Activated T-cell treated with anti-CD3 and anti-CD28 coated beads for 48 hours (primary cell): Measurements from ENCODE around the gene HIP1R.

Source experiments
- DNase-seq: peaks from one replicate; pipeline ENCODE4 v3.0.0-alpha.2; 2020; ENCODE audit warnings: low read depth

Gene HIP1R

GRCh38 chr12:122830517-122831214 lies 4.6 kb upstream of the HIP1R start:
- no peak for DNase-seq

GRCh38 chr12:122834104-122834920 lies 945 bp upstream of the HIP1R start:
- DNase-seq = no peak

DNA sequence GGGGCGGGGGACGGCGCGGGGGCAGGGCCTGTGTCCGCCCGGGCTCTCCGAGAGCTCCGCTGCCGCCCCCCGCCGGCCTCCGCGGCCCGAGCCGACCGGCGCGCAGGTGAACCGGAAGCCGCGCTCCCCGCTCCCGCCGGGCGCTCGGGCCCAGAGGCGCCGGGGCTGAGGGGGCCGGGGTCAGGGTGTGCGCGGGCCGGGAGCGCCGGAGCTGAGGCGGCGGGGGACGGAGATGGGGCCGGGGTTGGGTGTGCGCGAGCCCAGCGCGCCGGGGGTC lies 431 bp downstream of the HIP1R start:
- peak; percentile 20 for DNase-seq

- DNase-seq = peak; percentile 22
These were observed 1.0 kb downstream of the HIP1R start for GRCh38 chr12:122836027-122836921.

GRCh38 chr12:122837306-122838265 lies 2.3 kb downstream of the HIP1R start:
- no peak for DNase-seq

DNA sequence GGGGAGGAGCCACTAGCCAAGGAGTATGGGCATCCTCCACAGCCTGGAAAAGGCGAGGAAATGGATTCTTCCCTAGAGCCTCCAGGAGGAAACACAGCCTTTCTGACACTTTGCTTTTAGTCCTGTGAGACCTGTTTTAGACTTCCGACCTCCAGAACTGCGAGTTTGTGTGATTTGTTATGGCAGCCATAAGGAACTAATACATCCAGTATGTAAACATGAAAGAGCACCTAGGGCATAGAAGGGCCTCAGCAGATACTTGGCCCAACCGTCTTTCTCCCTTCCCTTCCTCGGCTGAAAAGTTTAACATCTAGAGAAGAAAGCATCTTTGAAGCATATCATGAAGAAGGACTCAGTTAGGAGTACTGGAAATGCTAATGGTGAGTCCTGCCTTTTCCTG lies 3.6 kb downstream of the HIP1R start:
- DNase-seq = no peak

DNA sequence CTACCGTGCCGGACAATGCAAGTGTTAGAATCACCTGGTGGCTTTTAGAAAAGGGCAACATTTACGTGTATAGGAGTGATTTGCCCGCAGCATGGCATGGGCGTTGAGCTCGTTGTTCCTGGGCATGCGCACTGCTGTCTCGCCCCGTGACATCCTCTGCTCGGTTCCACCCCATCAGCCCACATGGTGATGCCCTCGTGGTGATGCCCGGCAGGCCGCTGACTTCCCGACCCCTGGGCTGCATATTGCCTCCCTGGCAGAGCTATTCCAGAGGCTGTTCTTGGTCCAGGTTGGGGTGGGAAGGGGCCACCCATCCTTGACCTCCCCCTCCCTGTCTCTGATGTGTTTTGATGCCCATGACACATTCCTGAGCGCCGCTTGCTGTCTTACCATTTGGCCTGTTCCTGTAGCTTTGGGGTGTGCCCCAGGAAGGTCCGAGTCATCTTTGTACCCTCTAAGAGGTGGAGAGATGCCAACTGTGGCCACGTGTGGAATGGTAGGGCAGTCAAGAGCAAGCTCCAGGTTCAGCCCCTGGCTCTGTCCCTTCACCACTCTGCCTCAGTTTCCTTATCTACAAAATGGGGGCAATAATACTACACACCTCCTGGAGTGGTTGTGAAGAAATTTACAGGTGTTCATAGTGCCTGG lies 4.8 kb downstream of the HIP1R start:
- no peak for DNase-seq

DNA sequence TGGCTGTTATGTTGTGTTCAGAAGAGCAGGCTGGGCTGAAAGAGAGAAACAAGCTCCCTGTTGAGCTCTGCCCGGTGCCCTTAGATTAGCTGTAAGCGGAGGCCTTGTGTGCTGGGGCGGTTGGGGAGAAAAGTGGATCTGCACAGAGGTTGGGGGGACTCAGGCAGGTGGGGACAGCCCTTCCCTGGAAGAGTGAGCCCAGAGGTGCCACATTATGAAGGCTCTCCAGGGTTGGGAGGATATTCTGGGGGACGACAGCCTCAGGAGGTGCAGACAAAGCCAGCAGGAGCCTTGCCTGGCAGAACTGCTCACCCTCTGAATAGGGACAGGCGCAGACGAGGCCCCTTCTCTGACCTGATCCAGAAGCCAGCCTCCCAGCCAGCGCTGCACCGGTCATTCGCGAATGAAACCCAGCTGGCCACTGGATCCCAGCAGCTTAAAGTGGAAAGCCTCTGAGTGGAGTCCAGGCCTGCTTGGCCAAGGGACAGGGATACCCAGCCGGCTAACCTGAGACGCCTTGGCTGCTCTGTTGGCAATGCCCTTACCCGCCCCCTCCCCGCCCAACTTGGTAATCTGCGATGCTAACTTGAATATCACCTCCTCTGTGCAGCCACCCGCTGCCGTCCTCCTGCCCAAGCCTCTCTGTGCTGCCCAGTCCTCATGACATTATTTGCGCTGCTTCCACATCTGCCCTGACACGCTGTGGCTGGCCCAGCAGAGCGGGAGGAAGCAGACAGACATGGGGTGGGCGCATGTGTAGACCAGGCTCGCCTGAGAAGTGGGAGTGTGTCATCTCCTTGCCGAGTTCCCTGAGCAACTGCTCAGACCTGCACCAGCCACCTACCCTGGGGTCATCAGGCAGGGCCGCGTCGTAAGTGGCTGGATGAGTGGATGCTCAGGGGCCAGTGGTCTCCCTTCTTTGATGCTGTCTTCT lies 5.6 kb downstream of the HIP1R start:
- no peak for DNase-seq

GRCh38 chr12:122841544-122842321 lies 6.5 kb downstream of the HIP1R start:
- no peak for DNase-seq

GRCh38 chr12:122842505-122843405 lies 7.5 kb downstream of the HIP1R start:
- no peak for DNase-seq

GRCh38 chr12:122843455-122843854 lies 8.2 kb downstream of the HIP1R start:
- no peak for DNase-seq

- DNase-seq = no peak
These were observed 9.2 kb downstream of the HIP1R start for GRCh38 chr12:122844366-122844971.

DNA sequence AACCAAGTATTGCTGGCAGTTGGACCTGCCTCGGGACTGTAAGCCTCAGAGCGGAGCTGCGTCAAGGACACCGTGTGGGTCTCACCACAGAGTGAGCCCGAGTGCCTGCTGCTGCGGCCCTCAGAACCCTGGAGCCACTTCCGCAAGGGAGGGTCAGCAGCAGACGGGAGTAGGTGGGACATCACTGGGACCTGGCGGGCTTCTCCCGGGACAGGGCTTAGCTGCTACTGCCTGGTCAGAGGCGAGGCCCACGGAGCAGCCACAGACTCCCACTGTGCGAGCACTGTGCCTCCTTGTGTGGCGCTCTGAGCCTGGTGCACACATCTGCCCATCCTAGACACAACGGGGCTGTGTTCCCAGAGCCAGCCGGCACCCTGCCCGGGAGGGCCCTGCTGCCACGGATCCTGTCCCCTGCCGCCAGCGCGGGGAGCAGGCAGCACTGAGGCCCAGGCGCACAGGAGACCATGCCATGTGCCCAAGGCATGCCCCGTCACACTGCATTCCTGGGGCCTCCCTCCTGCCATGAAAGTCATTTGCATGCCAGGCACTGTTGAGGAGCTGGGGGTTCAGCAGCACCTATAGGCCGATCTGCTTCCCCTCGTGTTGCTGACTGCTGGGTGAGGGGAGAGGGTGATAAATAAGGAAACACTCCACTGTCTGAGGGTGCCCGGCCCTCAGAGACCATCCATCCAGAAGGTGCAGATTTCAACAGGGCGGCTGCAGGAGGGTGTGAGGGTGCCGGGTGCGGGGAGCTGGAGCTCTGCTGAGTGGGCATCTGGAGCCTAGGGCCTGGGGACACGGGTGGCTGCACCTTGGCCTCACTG lies 10.0 kb downstream of the HIP1R start:
- no peak for DNase-seq

DNA sequence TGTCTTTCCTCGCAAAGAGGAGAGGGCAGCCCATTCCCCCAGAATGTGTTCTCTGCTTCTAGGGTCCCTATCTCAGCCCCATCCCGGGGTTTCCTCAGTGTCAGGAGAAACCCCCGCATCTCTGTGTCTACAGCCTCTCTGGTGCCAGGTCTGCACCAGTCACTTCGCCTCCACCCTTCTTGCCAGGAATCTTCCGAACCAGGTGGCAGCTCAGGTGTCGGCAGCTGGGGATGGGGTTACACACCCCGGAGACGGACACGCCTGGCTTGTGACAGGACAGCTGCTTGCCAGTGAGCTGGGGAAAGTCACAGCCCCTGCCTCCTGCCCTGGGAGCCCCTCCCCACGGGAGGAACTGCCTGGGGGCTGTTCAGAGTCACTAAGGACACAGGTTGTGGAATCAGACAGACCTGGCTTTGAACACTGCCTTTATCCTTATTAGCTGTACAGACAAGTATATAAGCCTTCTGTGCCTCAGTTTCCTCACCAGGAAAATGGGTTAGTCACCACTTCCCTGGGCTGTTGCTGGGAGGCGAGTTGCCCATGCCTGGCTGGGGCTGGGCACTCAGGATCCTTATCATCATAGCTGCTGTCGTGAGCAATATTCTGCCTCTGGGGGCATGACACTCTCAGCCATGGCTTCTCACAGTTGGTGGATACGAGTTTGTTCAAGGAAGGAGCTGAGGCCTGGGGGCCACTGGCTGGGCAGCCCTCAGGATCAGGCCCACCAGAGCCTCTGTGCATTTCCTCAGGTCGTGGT lies 10.8 kb downstream of the HIP1R start:
- no peak for DNase-seq

- no peak for DNase-seq
These were observed 11.6 kb downstream of the HIP1R start for GRCh38 chr12:122846622-122847515.
